NCI-H2107 treated with DMSO at 0.1 percent for 48 hours (cell line): ENCODE measurements around the gene CYB5A.

Experiments used
- DNase-seq: peaks from one replicate; lab custom pipeline; 2025; ENCODE audit not compliant: unreplicated experiment; lab: John Stamatoyannopoulos, UW

CYB5A gene

GRCh38 chr18:74248595-74248994 lies 43.2 kb downstream of the CYB5A start:
- peak; percentile 17 for DNase-seq

GRCh38 chr18:74248189-74248588 lies 43.6 kb downstream of the CYB5A start:
- DNase-seq, result no peak

GRCh38 chr18:74244554-74244953 lies 47.2 kb downstream of the CYB5A start:
- no peak for DNase-seq

- no peak for DNase-seq
Observed at GRCh38 chr18:74243127-74243526, 48.6 kb downstream of the CYB5A start.

GRCh38 chr18:74242438-74243096 lies 49.2 kb downstream of the CYB5A start:
- no peak for DNase-seq

GRCh38 chr18:74241970-74242369 lies 49.8 kb downstream of the CYB5A start:
- no peak for DNase-seq

DNA sequence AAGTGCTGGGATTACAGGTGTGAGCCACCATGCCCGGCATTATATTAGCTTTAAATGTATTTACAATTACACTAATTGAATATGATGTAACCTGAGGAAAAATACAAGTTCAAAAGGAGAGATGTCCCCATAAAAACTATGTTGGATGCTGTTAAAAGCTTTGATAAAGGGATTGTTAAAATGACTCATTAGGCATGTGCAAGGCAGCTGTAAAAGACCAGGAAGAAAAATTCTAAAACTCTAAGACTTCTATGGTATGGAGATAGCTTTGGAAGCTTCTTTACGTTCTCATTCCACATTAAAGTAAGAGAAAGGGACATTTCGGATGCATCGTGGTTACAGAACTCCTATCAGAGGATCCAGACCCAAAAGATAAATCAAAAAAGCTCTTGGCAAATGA lies 50.3 kb downstream of the CYB5A start:
- no peak for DNase-seq

DNA sequence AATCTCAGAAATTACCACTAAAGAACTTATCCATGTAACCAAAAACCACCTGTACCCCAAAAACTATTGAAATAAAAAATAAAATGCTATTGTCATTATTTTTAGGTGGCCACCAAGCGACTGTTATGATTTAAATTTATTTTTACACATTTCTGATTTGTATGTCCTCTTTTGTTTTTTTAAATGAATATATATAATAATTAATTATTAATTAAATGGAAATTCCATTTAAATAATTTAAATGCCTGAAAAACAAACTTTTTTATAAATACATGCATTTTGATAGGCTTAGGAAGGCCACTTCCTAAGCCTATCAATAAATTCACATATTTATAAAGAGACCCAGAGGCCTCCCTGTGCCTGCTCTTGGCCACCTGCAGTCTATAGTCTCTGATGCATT lies 52.2 kb downstream of the CYB5A start:
- no peak for DNase-seq

DNA sequence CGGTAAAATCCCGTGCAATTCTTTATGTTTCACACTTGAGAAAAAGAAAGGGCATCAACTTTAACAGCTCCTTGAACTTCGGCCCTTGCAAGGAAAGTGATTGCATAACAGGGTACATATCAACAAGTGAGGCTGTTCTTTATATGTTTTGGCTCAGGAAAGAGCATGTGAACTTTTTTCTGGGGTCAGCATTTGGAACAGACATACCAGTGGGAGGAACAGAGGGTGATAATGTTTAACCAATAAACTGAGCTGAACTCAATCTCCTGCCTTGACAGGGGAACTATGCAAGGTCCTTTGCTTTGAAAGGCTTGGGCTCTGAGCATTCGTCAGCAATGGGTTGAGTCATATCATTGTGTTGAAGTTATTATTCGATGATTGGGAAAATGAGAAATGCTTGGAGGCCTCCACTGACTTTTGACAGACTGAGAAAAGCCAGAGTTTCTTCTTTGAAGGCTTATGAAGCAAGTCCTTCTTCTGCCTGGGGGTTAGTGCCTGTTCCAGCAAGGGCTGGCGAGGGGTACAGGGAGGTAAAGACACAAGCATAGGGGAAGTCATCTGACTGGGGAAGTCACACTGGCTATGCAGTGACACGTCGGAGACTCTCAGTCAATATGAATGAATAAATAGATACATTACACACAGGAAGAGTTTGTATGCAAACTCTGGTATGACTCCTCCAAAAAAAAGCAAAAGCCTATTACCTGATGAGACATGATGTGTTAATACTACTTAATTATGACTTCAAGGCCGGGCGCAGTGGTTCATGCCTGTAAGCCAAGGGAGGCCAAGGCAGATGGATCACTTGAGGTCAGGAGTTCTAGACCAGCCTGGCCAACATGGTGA lies 57.2 kb downstream of the CYB5A start:
- no peak for DNase-seq

DNA sequence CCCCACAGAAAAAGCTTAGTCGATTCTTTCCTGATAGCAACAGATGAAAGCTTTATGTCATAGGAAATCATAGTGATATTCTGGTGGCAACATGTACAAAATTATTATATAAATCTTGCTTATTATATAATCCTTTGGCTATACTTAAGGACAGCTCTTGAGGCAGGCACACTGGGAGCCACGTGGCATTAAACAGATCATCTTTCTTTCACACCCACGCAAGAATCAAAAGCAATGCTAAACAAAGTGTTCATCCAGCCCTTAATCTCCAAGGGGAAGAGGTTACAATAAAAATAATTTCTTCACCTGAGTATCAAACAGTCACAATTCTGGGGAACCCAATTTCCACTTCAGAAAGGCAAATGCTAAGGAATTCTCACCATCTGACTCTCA lies 57.8 kb downstream of the CYB5A start:
- DNase-seq, result no peak

DNA sequence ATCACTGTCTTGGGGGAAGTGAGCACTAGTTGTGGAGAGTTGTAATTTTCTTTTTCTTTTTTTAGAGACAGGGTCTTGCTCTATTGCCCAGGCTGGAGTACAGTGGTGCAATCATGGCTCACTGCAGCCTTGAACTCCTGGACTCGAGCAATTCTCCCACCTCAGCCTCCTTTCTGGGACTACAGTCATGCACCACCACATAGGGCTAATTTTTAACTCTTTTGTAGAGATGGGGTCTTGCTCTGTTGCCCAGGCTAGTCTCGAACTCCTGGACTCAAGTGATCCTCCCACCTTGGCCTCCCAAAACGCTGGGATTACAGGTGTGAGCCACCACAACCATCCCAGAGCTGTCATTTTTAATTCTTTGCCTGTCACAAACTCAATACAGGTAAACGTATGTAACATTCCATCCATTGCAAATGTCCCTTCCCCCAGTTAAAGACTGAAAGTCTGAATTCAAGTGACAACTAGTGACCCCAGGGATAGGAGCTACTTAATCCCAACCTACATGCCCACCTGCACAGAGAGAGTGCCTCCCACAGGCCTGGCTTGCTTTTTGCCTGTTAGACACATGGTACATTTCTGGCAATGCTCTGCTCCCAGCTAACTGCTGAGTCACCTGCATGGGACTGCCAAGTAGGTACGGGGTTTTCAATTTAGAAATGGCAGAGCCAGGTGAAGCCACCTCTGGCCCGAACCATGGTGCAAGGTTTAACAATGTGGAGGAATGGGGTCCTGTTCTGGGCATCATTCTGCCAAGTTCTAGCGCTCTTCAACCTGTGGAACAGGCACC lies 60.6 kb downstream of the CYB5A start:
- no peak for DNase-seq

DNA sequence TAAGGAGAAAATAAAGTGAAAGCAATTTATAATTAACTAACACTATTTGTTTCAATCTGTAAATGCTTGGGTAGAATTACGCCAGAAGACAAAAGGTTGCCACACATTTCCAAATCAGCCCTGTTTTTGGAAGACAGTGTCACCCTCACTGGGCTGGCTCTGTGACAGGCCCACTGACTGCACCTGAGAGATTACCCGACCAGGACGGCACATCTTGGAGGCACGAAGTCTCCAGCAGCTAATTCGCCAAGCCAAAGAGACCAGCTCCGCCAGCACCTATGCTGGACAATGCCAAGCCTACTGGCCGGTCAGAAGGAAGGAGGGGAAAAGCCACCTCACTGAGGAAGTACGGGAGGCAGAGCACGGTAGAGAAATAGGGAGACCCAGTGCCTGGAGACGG lies 61.9 kb downstream of the CYB5A start:
- DNase-seq, result no peak

DNA sequence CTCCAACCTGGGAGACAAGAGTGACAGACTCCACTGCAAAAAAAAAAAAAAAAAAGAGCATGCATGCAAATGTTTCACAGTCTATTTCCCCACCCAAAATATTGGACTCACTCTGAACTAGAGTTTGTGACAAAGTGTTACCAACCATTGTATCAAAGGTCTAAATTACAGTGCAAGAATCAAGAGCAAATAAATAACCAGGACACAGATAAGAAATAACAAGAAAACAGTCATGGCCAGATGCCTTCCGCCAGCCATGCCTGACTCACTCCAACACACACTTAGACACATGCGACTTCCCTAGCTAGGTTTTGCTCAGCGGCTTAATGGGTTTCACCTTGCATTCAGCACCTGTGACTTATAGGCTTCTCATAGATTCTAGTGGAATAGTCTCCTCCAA lies 62.8 kb downstream of the CYB5A start:
- no peak for DNase-seq

DNA sequence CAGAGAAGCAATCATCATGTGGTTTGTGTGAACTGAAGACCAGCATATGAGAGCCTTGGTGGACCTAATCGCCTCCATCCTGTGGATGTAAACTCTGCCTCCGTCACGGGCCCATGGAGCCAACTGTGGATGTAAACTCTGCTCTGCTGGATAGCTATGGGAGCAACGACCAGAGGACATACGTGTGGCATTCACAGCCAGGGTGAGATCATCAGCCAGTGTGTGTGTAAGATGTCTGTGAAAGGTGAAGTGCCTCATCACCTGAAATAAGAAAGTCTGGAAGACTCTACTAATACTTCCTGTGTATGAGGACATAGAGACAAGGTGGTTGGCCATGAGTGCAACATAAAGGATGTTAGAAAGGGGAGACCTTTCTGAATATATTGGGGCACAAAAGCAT lies 63.5 kb downstream of the CYB5A start:
- no peak for DNase-seq

DNA sequence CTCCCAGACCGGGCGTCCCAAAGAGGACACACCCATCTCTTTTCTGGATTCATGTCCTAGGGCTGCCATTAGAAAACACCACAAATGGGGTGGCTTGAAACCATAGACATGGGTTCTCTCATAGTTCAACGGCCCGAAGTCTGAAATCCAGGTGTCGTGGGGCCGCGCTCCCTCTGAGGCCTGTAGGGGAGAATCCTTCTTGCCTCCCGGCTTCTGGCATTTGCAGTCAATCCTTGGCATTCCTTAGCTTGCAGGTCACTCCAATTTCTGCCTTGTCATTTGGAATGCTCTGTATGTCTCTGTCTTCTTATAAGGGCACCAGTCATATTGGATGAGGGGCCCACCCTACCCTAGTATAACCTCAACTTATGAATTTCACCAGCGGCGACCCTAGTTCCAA lies 65.1 kb downstream of the CYB5A start:
- DNase-seq, result no peak

DNA sequence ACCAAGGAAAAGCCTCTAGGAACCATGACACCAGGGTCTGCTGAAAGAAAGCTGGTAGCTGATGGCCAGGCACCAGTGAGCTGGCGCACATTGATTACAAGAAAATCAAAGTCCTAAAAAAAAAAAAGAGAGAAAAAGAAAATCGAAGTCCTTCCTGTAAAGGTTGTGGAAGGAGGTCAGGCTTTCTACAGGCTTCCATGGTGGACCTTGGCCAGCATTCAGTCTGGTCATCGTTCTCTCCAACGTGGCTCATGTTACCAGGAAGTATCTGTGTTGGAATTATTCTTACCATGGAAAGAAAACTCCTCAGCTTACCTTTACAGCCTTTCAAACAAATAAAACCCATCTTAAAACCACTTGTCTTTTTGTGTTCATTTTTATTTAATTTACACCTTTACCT lies 65.6 kb downstream of the CYB5A start:
- DNase-seq, result no peak

- DNase-seq, result no peak
Observed at GRCh38 chr18:74225193-74225840, 66.4 kb downstream of the CYB5A start.

DNA sequence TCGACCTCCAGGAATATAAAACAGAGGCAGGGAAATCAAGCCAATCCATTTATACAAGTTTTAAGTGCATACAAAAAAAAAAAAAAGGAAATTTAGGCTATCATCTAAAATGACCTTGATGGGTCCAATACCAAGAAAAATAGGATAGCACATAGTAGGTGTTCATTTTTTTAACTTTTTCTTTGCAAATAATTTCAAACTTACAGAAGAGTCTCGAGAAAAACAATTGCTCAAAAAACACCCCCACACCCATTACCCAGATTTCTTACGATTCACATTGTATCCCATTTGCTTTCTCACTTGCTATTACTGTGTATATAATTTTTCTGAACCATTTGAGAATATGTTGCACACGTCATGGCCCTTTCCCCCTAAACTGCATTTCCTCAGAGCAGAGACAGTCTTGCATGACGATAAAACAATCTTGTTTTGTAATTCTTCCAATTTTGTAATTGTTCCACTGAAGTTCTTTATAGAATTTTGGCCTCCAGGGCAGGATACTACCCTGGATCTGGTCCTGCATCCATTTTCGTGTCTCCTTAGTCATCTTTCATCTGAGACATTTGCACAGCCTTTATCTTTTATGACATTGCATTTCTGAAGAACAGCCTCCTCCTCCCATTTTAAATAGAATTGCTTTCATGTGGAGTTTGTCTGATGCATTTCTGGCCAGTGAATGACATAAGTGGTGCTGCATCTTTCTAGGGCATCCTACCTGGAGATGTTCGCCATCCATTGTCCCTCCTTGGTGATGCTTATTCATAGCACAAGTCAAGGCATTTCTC lies 68.9 kb downstream of the CYB5A start:
- no peak for DNase-seq

GRCh38 chr18:74221081-74221480 lies 70.7 kb downstream of the CYB5A start:
- no peak for DNase-seq

DNA sequence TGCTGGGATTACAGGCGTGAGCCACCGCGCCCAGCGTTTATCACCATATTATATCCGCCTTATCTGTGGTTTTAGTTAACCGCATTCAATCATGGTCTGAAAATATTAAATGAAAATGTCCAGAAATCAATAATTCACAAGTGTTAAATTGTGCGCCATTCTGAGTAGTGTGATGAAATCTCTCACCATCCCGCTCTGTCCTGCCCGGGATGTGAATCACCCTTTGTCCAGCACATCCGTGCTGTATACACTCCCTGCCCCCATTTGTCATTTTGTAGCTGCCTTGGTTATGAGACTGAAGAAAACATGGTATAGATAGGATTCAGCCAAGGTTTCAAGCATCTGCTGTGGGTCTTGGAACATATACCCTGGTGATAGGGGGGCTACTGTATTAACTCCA lies 72.7 kb downstream of the CYB5A start:
- no peak for DNase-seq
